Mucosa of descending colon (tissue), 3 donors: Measurements from ENCODE around the gene CASP5. TPM values are rescaled to one million over a fixed set of nuclear protein-coding genes. Genes with fewer than 3 reads are reported as not detected.

ENCODE experiments used
- ATAC-seq: fragments of 200-7000 bp; cut with Tn5 transposase; one replicate; pipeline ENCODE4 v1.9.1; 2020; ENCODE audit warnings: mild to moderate bottlenecking, moderate library complexity
- DNase-seq, 3 donors: peaks; one replicate each; pipeline ENCODE4 v3.0.0-alpha.2; 2020
- H3K36me3 ChIP-seq: fragments of 200-600 bp; one replicate; pipeline ENCODE4 v1.8.0; 2021; ENCODE audit warnings: low read depth, mild to moderate bottlenecking
- H3K4me1 ChIP-seq: fragments of 200-600 bp; one replicate; pipeline ENCODE4 v1.8.0; 2021; ENCODE audit warnings: low read depth, mild to moderate bottlenecking
- H3K4me3 ChIP-seq: fragments of 200-600 bp; one replicate; pipeline ENCODE4 v1.8.0; 2021; ENCODE audit warnings: mild to moderate bottlenecking
- H3K9me3 ChIP-seq: fragments of 200-600 bp; one replicate; pipeline ENCODE4 v1.8.0; 2021; ENCODE audit warnings: mild to moderate bottlenecking
- CTCF ChIP-seq: fragments of 200-600 bp; IDR thresholded peaks from one replicate; pipeline ENCODE4 v1.8.0; 2022; ENCODE audit warnings: antibody characterized with exemption, mild to moderate bottlenecking
- intact Hi-C, 2 donors: fragments of 100-400 bp; cut with DNase I in 1 of 2; cut with micrococcal nuclease in 1 of 2; formaldehyde crosslinking; loops; one replicate each; pipeline versions ENCODE4 v1.11.0 to v1.11.1; 2022; cut with DNase I, micrococcal nuclease
- total RNA-seq, 3 donors: library from RNA; stranded (reverse); fragmentation: NEBNext Ultra II Directional in 2 of 3; extraction: Animal tissue kit (Norgen Biotek cat#: 25700) in 2 of 3; gene quantifications; one replicate each; pipeline versions ENCODE4 v1.2.1 to v1.2.4, GENCODE V29; 2021 to 2023
- donor health status: DM: no; HTN: no; CAD: no; lungs with moderate emphysema.
- donor health status: DM: no; HTN: no; CAD: no.
- donor health status: DM: no; HTN: yes; CAD: no.

CASP5 gene
- total RNA-seq, 3 donors from 2014 or later: 50.1 to 81.8 (median 80.5) TPM

GRCh38 chr11:105000797-105001196, 22.2 kb downstream of the CASP5 start:
- TF ChIP-seq CTCF: peak; percentile 19
- Histone ChIP-seq H3K4me3 (no peak overlapping the region), H3K4me1 (no peaks in the 10 kb centered on the region), H3K9me3 (no peaks in the 10 kb centered on the region), H3K36me3 (no peaks in the 10 kb centered on the region)
- intact Hi-C loops: no loop called here
- DNase-seq (peak in 2 of 3 donors; percentile 27 to 49), ATAC-seq (peak; percentile 81)

GRCh38 chr11:105000167-105000566, 22.8 kb downstream of the CASP5 start:
- no peaks in the 10 kb centered on the region for H3K4me1 ChIP-seq
- H3K4me3 ChIP-seq: no peak overlapping the region
- TF ChIP-seq CTCF: no peak
- no peaks in the 10 kb centered on the region for H3K9me3 ChIP-seq
- DNase-seq (no peak), ATAC-seq (no peak)
- no peaks in the 10 kb centered on the region for H3K36me3 ChIP-seq
- intact Hi-C loops: no loop called here

GRCh38 chr11:104999721-105000120, 23.2 kb downstream of the CASP5 start:
- ATAC-seq: no peak
- Histone ChIP-seq H3K4me3 (no peak overlapping the region), H3K4me1 (no peaks in the 10 kb centered on the region), H3K36me3 (no peaks in the 10 kb centered on the region), H3K9me3 (no peaks in the 10 kb centered on the region)
- no peak for DNase-seq
- intact Hi-C loops: no loop called here
- TF ChIP-seq CTCF: no peak

- H3K9me3 ChIP-seq: no peaks in the 10 kb centered on the region
- ATAC-seq: no peak
- no peak overlapping the region for H3K4me3 ChIP-seq
- DNase-seq: no peak
- no peak for TF ChIP-seq CTCF
- intact Hi-C loops: no loop called here
- H3K36me3 ChIP-seq: no peaks in the 10 kb centered on the region
- H3K4me1 ChIP-seq: no peaks in the 10 kb centered on the region
These were observed 25.7 kb downstream of the CASP5 start for GRCh38 chr11:104997288-104997687.

- no peak for DNase-seq
- intact Hi-C loops: no loop called here
- TF ChIP-seq CTCF: no peak
- Histone ChIP-seq H3K4me1 (no peaks in the 10 kb centered on the region), H3K9me3 (no peaks in the 10 kb centered on the region), H3K36me3 (no peaks in the 10 kb centered on the region), H3K4me3 (no peak overlapping the region)
- ATAC-seq: no peak
These were observed 28.0 kb downstream of the CASP5 start for GRCh38 chr11:104995001-104995408.

- no peak for TF ChIP-seq CTCF
- no peak for DNase-seq
- Histone ChIP-seq H3K4me3 (no peak overlapping the region), H3K9me3 (no peaks in the 10 kb centered on the region), H3K4me1 (no peaks in the 10 kb centered on the region), H3K36me3 (no peaks in the 10 kb centered on the region)
- ATAC-seq: no peak
- intact Hi-C loops: no loop called here
These were observed 30.2 kb downstream of the CASP5 start for GRCh38 chr11:104992781-104993180.
